Activated naive CD4-positive, alpha-beta T cell (primary cell): Measurements from ENCODE around the gene LY6G6C.

Source experiments
- DNase-seq, 4 experiments: peaks; one replicate each; lab custom pipeline; 2025; lab: John Stamatoyannopoulos, UW

The LY6G6C gene

DNA sequence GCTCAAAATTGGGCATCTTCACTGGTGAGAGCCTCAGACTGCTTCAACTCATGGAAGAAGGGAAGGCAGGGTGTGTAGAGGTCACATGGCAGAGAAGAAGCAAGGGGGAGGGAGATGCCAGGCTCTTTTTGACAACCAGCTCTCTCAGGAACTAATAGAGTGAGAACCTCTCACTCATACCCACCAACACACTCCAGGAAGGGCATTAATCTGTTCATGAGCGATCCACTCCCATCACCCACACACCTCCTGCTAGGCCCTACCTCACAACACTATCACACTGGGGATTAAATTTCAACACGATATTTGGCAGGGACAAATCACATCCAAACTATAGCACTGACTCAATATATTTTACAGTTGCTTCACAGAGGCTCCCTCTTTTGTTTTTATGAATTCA, 20.3 kb upstream of the LY6G6C start:
- no peak for DNase-seq

DNA sequence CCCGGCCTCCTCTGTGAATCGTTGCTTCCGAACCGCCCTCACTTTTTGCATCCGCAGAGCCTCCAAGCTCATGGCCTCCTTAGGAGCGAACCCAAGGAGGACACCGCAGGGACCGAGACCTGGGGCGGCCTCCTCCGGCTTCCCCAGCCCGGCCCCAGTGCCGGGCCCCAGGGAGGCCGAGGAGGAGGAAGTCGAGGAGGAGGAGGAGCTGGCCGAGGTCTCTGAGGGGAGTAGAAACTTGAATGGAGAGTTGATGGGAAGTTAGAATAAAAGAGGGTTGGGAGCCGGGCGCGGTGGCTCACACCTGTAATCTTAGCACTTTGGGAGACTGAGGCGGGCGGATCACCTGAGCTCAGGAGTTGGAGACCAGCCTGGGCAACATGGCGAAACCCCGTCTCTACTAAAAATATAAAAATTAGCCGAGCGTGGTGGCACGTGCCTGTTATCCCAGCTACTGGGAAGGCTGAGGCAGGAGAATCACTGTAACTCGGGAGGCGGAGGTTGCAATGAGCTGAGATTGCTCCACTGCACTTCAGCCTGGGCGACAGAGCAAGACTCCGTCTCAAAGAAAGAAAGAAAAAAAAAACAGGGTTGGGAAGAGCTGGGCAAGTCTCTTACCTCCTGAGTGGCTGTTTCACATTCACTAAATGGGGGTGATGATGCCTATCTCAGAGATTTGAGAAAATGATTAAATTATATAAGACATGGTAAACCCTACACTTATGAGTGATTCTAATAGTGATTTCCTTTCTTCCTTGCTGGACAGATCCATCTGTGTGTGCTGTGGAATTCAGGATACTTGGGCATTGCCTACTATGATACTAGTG, 19.1 kb upstream of the LY6G6C start:
- no peak for DNase-seq

DNA sequence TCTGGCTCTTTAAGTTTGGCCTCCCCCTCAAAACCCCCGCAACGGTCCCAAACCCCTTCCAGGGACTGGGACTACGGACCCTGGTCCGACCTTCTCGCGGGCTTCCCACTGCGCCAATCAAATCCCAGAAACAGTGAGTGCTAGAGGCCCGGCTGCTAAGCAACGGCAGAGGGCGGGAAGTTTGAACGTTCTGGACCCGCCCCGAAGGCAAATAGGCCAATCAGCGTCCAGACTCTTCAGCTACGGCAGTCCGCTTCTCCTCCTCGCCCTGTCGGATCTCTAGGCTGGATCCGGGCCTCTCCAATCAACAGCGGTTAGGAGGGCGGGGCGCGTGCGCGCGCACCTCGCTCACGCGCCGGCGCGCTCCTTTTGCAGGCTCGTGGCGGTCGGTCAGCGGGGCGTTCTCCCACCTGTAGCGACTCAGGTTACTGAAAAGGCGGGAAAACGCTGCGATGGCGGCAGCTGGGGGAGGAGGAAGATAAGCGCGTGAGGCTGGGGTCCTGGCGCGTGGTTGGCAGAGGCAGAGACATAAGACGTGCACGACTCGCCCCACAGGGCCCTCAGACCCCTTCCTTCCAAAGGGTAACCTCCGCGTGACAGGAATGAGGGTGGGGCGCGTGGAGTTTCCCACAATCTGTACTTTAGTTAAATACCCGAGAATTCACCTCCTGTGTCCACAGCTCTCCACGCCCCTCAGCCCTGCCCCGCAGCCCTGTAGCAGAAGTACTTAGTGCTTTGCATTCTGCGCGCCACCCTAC, 18.3 kb upstream of the LY6G6C start, which contains the start of gene MSH5:
TSS of gene MSH5 (plus strand) at position 367 of the 758 bp plus-strand sequence. CDS start 462 bp downstream, outside the sequence.
- peak; percentile 78 to 90 (median 87) for DNase-seq

- DNase-seq: peak in 2 of 4 experiments; percentile 25 to 27
These were observed 16.7 kb upstream of the LY6G6C start for GRCh38 chr6:31737991-31738979.

GRCh38 chr6:31737315-31737990, 15.9 kb upstream of the LY6G6C start:
- no peak for DNase-seq

DNA sequence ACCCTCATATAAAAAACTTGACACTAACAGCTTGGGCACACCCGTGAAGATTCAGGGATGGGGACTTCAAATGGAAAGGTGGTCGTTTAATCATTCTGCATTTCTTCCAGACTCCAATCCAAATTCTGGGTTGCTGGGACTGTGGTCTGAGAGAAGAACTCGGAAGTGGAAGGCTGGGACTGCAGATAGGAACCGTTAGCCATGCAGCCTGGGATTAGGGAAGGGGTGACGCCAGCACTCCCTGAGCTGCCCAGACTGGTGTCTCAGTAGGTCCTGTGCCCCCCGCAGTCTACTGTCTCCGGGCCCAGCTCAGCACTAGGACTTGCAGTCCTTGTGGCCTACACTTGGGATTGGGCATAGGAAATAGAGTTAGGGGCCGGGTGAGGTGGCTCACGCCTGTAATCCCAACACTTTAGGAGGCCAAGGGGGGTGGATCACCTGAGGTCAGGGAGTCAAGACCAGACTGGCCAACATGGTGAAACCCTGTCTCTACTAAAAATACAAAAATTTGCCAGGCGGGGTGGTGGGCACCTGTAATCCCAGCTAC, 15.3 kb upstream of the LY6G6C start:
- no peak for DNase-seq

GRCh38 chr6:31736021-31736767, 14.6 kb upstream of the LY6G6C start, which contains the start of gene CLIC1:
TSS of gene CLIC1 (minus strand) at chr6:31736530. CDS start at chr6:31736300, 230 bp downstream.
- DNase-seq: peak; percentile 23 to 57 (median 26)

DNA sequence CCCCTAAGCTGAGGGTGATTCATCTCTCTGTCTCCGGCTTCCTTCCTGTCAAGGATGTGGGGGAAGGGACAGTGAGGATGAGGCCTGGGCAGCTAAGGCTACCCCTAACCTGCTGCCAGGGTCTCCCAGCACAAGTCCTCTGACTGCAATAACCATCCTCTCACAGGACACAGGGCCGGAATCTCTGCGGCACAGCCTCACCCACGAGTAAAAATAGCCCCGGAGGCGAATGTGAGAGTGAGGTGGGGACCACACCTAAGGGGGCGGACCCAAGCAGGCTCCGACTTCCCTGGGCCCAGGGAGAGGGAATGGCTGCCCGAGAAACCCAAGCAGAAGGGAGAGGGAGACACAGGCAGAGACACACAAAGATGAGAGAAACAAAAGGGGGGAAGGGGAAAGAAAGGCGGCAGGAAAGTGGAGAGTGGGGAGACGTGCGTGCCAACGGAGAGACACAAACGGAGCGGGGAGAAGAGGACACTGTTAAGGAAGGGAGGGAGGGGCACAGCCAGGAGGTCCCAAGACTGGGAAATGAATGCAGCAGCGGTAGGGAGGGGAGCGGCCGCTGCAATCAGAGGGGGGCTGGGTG, 13.4 kb upstream of the LY6G6C start:
- DNase-seq: peak in 1 of 4 experiments; percentile 18

- DNase-seq: no peak
These were observed 12.8 kb upstream of the LY6G6C start for GRCh38 chr6:31734247-31734820.

DNA sequence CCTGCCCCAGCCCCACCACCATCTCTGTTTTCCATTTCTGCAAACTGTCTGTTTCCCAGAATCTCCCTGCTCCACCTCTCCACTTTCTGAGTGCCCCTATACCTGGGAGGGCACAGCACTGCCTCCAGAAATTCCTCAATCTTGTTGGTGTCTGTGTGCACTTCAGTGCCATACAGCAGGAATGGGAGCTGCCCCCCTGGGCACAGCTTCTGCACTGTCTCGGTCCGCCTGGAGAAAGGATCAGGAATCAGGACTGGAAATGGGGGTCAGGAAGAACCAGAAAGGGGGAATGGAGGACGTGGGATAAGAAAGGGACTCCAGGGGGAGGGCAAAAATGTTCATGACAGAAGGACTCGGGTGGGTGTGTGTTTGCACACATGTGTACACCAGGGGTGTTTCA, 12.2 kb upstream of the LY6G6C start:
- DNase-seq: no peak

- no peak for DNase-seq
These were observed 10.5 kb upstream of the LY6G6C start for GRCh38 chr6:31732029-31732428.

GRCh38 chr6:31730631-31731086, 9.1 kb upstream of the LY6G6C start:
- no peak for DNase-seq

GRCh38 chr6:31729979-31730630, 8.6 kb upstream of the LY6G6C start:
- DNase-seq: peak in 3 of 4 experiments; percentile 20 to 57 (median 56)

GRCh38 chr6:31729515-31729978, 8.0 kb upstream of the LY6G6C start:
- DNase-seq: peak; percentile 35 to 76 (median 54)

DNA sequence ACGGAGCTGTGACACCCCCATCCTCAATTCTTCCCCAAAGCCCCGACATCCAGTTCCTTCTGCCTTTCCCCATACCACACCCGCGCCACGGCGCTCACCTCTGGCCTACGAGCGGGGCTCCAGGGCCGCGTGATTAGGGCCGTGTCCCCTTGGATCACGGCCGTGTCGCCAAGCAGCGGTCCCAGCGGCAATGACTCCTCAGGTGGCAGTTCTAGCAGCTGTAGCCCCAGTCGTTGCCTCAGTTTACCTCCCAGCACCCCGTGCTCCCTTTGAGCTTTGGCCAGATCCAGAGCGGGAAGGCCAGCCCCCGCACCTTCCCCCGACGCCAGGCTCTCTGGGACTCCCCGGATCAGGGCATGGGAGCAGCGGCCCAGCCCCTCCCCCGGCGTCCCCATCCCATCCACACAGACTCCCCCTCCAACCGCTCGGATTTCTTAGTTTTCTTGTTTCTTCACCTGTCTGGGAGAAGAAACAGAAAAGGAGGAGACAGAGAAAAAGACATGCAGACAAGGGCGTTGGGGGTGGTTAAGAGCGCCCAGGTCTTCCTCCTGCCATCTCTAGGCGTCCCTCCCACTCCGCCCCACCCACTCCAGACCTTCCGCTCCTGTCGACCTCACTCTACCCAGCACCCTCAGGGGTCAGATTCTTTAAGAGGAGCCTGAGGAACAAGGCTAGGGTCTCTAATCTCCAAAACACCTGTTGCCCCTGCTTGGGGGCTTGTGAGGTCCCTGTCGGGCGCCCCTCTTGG, 7.4 kb upstream of the LY6G6C start, which contains the start of gene DDAH2:
TSS of gene DDAH2 (minus strand) at position 533 of the 748 bp plus-strand sequence. CDS start at position 395, 138 bp downstream.
- DNase-seq: no peak

DNA sequence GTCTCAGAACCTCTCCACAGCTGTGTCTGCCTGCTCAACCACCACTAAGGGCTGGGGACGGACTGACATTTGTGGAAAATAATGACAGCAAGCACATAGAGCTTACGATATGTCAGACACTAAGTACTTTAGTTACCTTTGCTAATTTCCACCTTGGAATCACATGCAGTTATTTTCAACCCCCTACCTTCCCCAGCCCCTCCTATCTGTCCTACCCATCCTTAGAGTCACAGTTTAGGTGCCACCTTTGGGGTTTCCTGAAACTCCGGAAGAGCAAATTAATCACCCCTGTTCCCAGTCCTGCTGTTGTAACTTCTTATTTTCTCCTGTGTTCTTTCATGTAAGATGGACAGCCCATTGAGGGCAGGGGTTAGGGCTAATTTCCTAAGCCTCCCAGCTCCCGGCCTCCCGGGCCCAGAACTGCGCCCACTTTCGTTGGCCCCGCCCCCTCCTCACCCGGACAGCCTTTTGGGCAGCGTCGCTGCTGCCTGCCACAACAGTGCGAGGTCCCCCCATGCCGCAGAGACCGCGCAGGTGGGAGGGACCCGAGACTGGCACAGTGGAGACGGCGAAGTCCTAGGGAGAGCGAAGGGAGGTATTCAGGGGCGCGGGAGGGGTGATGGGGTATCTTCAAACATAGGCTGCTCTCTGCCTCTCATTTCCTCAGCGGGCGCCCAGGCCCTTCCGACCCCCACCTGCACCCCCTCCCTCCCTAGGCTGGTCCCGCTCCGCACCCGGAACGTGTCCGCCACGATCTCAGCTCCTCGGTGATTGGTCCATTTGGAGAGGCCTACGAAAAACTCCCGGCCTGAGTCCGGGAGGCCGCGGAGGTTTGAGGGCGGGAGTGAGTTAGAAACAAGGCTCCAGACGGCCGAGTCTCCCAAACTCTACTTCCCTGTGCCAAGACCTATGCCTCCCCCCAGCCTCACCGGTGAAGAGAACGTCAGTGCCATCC, 6.4 kb upstream of the LY6G6C start:
- no peak for DNase-seq
